ENCODE results near the gene ZNF534.
"Not testable (repeated sequence)": the region's sequence is repeated elsewhere in the genome, so short reads cannot be mapped to it uniquely, and the experiment has no call there.

- not testable (repeated sequence) for TF ChIP-seq CTCF (IDR thresholded peaks at IDR 0.05; ENCODE audit: insufficient read depth, low read length, poor library complexity, severe bottlenecking); EZH2phosphoT487 (conservative IDR thresholded peaks at IDR 0.05; ENCODE audit: low read length)
These were observed 55.3 kb downstream of the ZNF534 start for GRCh38 chr19:52484111-52484743.
